ENCODE results near the gene TRNT1.

Gene TRNT1

DNA sequence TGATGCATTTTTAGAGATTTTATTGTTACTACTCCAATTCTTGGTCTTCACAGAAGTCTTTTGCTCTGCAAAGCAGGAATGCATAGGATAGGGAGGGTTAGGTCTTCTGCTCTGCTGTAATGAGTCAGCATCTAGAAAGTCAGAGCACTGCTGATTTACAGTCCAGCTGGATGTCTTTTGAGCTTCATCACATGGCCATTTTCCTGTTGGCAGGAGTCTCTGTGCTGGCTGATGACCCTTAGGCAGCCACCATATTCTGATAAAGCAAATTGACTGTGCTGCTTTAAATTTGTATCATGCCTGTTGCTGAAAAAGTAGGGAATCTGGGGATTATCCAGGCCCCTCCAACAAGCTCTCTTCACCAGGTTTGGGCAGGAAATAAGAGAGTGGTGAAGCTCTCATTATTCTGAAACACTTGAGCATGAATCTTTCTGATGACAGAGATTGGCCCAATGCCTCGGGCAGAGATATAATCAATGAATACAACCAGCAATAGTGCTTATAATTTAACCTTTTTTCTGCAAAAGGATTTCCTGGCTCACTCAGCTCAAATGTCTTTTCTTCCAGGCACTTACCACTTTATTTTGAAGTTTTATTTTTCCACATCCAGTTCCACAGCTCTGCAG lies 62.5 kb downstream of the TRNT1 start:
- Histone ChIP-seq H3K4me3 (ENCODE audit: low read depth in 1 of 2, low read length in 1 of 2) (no peak overlapping the region), H3K27ac (no peak overlapping the region), H3K27me3 (peaks cover 9% of the 10 kb centered on the region), H3K9me3 (peaks cover 3% of the 10 kb centered on the region), H3K4me1 (ENCODE audit: control insufficient read depth in 1 of 2, insufficient read depth in 1 of 2, low read depth in 1 of 2, low read length in 1 of 2) (no peaks in the 10 kb centered on the region), H3K36me3 (no peaks in the 10 kb centered on the region)
- TF ChIP-seq CTCF (IDR thresholded peaks at IDR 0.05) = no peak

- Histone ChIP-seq H3K4me3 (ENCODE audit: low read depth in 1 of 2, low read length in 1 of 2) (no peak overlapping the region), H3K27me3 (peaks cover 9% of the 10 kb centered on the region), H3K9me3 (peaks cover 3% of the 10 kb centered on the region), H3K4me1 (ENCODE audit: control insufficient read depth in 1 of 2, insufficient read depth in 1 of 2, low read depth in 1 of 2, low read length in 1 of 2) (no peaks in the 10 kb centered on the region), H3K27ac (no peak overlapping the region), H3K36me3 (no peaks in the 10 kb centered on the region)
- no peak for TF ChIP-seq CTCF (IDR thresholded peaks at IDR 0.05)
Observed at GRCh38 chr3:3189961-3190360, 63.2 kb downstream of the TRNT1 start.

DNA sequence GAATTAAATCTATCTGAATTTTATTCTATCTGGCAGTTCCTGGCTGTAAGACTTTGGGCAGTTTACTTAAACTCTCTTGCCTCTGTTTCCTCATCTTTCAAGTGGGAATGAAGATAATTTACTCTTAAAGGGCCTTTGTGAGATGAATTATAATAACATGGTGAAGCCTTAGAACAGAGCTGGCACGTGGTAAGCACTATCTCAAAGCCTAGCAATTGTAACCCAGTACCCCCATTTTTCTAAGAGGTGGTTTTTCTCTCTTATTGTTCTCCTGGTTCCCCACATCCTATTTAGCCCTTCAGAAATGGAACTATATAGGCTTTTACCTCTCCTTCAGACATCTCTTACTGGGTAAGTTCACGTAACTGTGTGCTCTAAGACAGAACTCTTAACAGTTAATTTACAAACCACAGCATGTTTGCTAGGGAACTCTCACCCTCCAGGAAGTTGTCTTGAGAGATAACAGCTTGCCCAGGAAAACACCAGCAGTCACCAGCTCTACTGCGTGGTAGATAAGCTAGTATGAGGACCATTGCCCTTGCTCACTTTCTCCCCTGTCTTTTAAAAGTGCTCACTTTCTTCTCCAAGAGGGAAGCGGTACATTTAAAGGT lies 65.0 kb downstream of the TRNT1 start:
- no peak overlapping the region for H3K4me3 ChIP-seq (ENCODE audit: low read depth in 1 of 2, low read length in 1 of 2)

GRCh38 chr3:3192286-3192675 lies 65.5 kb downstream of the TRNT1 start:
- H3K27ac ChIP-seq = no peak overlapping the region
- no peaks in the 10 kb centered on the region for H3K9me3 ChIP-seq
- H3K4me1 ChIP-seq (ENCODE audit: control insufficient read depth in 1 of 2, insufficient read depth in 1 of 2, low read depth in 1 of 2, low read length in 1 of 2) = no peaks in the 10 kb centered on the region
- no peak overlapping the region for H3K4me3 ChIP-seq (ENCODE audit: low read depth in 1 of 2, low read length in 1 of 2)
- no peaks in the 10 kb centered on the region for H3K36me3 ChIP-seq
- no peak for TF ChIP-seq CTCF (IDR thresholded peaks at IDR 0.05)
- peaks cover 9% of the 10 kb centered on the region for H3K27me3 ChIP-seq

More for the DNA sequence above, 65.0 kb downstream of the TRNT1 start:
- TF ChIP-seq CTCF (IDR thresholded peaks at IDR 0.05) = no peak
- Histone ChIP-seq H3K36me3 (no peaks in the 10 kb centered on the region), H3K27me3 (peaks cover 9% of the 10 kb centered on the region), H3K4me1 (ENCODE audit: control insufficient read depth in 1 of 2, insufficient read depth in 1 of 2, low read depth in 1 of 2, low read length in 1 of 2) (no peaks in the 10 kb centered on the region), H3K9me3 (peaks cover under 1% of the 10 kb centered on the region), H3K27ac (no peak overlapping the region)

GRCh38 chr3:3194861-3195260 lies 68.1 kb downstream of the TRNT1 start:
- no peak overlapping the region for H3K27ac ChIP-seq
- H3K4me1 ChIP-seq (ENCODE audit: control insufficient read depth in 1 of 2, insufficient read depth in 1 of 2, low read depth in 1 of 2, low read length in 1 of 2) = no peaks in the 10 kb centered on the region

More at GRCh38 chr3:3194861-3195260, 68.1 kb downstream of the TRNT1 start:
- Histone ChIP-seq H3K9me3 (no peaks in the 10 kb centered on the region), H3K4me3 (ENCODE audit: low read depth in 1 of 2, low read length in 1 of 2) (no peak overlapping the region), H3K27me3 (peaks cover 9% of the 10 kb centered on the region), H3K36me3 (no peaks in the 10 kb centered on the region)
- TF ChIP-seq CTCF (IDR thresholded peaks at IDR 0.05) = no peak

All from neutrophil (primary cell).